ENCODE data around the gene ZFYVE1.
"Not testable (repeated sequence)": the region's sequence is repeated elsewhere in the genome, so short reads cannot be mapped to it uniquely, and the experiment has no call there.

Gene ZFYVE1

DNA sequence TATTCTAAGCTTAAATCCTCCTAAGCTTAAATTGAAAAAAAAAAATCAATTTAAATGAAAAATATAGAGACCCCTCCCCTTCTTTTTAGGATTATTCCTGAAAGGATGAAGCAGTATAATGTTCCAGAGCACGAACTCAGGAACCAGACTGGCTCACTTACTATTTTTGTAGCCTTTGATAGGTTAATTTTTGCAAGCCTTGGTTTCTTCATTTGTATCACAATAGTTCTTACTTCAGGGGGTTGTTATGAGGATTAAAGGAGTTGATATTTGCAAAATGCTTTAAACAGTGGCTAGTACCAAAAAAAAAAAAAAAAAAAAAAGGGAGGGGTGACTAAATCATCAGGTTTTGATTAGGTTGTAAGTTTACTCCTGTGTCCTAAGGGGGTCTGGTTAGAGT, 28.3 kb upstream of the ZFYVE1 start:
- H3K27ac Mint-ChIP-seq, result no peak overlapping the region
- DNase-seq, result no peak
- H3K27me3 Mint-ChIP-seq (ENCODE audit: low read depth, poor library complexity), result peaks cover 8% of the 10 kb centered on the region
- H3K4me3 Mint-ChIP-seq, result no peak overlapping the region
- H3K36me3 Mint-ChIP-seq (ENCODE audit: low read depth), result peaks cover 4% of the 10 kb centered on the region
- H3K9me3 Mint-ChIP-seq, result no peaks in the 10 kb centered on the region
- TF ChIP-seq, protein P1, sequence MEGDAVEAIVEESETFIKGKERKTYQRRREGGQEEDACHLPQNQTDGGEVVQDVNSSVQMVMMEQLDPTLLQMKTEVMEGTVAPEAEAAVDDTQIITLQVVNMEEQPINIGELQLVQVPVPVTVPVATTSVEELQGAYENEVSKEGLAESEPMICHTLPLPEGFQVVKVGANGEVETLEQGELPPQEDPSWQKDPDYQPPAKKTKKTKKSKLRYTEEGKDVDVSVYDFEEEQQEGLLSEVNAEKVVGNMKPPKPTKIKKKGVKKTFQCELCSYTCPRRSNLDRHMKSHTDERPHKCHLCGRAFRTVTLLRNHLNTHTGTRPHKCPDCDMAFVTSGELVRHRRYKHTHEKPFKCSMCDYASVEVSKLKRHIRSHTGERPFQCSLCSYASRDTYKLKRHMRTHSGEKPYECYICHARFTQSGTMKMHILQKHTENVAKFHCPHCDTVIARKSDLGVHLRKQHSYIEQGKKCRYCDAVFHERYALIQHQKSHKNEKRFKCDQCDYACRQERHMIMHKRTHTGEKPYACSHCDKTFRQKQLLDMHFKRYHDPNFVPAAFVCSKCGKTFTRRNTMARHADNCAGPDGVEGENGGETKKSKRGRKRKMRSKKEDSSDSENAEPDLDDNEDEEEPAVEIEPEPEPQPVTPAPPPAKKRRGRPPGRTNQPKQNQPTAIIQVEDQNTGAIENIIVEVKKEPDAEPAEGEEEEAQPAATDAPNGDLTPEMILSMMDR (IDR thresholded peaks at IDR 0.05), result no peak
- H3K4me1 Mint-ChIP-seq, result peaks cover 7% of the 10 kb centered on the region

DNA sequence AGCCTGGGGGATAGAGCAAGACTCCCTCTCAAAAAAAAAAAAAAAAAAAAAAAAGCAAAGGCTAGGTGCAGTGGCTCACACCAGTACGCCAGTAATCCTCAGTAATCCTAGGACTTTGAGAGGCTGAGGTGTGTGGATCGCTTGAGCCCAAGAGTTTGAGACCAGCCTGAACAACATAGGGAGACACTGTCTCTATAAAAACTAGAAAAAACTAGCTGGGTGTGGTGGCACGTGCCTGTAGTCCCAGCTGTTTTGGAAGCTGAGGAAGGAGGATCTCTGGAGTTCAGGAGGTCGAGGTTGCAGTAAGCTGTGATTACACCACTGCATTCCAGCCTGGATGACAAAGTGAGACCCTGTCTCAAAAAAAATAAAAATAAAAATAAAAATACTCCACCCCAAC, 22.5 kb upstream of the ZFYVE1 start:
- Mint-ChIP-seq H3K9me3 (no peaks in the 10 kb centered on the region), H3K4me1 (no peaks in the 10 kb centered on the region), H3K27ac (no peak overlapping the region), H3K27me3 (ENCODE audit: low read depth, poor library complexity) (peaks cover 11% of the 10 kb centered on the region), H3K4me3 (no peak overlapping the region), H3K36me3 (ENCODE audit: low read depth) (no peaks in the 10 kb centered on the region)
- no peak for DNase-seq
- TF ChIP-seq, protein P1 (IDR thresholded peaks at IDR 0.05), result no peak

- H3K4me3 Mint-ChIP-seq, result no peak overlapping the region
- no peak overlapping the region for H3K27ac Mint-ChIP-seq
- TF ChIP-seq, protein P1 (IDR thresholded peaks at IDR 0.05), result no peak
- peaks cover 9% of the 10 kb centered on the region for H3K27me3 Mint-ChIP-seq (ENCODE audit: low read depth, poor library complexity)
- H3K9me3 Mint-ChIP-seq, result no peaks in the 10 kb centered on the region
- no peaks in the 10 kb centered on the region for H3K36me3 Mint-ChIP-seq (ENCODE audit: low read depth)
- H3K4me1 Mint-ChIP-seq, result no peaks in the 10 kb centered on the region
- DNase-seq, result no peak
These were observed 20.9 kb upstream of the ZFYVE1 start for GRCh38 chr14:73047808-73048207.

DNA sequence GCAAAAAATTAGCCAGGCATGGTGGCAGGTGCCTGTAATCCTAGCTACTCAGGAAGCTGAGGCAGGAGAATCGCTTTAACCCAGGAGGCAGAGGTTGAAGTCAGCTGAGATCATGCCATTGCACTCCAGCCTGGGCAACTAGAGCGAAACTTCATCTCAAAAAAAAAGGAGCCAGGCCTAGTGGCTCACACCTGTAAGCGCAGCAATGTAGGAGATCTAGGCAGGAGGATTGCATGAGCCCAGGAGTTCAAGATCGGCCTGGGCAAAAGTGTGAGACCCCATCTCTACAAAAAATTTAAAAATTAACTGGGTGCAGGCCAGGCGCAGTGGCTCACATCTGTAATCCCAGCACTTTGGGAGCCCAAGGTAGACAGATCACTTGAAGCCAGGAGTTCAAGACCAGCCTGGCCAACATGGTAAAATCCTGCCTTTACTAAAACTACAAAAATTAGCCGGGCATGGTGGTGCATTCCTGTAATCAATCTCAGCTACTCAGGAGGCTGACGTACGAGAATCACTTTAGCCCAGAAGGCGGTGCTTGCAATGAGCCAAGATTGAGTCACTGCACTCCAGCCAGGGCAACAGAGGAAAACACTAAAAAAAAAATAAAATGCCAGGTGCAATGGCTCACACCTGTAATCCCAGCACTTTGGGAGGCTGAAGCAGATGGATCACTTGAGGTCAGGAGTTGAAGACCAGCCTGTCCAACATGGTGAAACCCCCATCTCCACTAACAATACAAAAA, 10.0 kb upstream of the ZFYVE1 start:
- H3K9me3 Mint-ChIP-seq; H3K4me3 Mint-ChIP-seq; H3K4me1 Mint-ChIP-seq; H3K27me3 Mint-ChIP-seq (ENCODE audit: low read depth, poor library complexity); DNase-seq; H3K36me3 Mint-ChIP-seq (ENCODE audit: low read depth); H3K27ac Mint-ChIP-seq: not testable (repeated sequence)

DNA sequence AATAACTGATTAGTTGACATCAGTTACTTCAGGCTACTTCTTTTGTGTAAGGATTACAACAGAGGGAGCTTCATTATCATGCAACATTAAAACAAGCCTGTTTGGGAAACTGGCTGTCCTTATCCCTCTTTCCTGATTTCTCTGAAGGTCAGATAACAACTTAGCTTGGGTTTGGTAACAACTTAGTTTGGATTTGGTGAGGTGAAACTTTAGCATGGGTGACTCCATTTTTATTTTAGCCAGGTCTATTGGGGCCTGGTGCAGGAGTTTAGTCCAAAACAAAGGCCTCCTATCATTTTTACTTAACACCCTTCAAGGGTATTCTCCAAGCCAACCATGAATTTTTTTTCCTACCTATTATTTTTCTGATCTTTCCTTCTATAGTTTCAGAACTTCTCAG, 1.1 kb upstream of the ZFYVE1 start:
- TF ChIP-seq, protein P1 (IDR thresholded peaks at IDR 0.05), result no peak
- Mint-ChIP-seq H3K4me1 (peaks cover 39% of the 10 kb centered on the region), H3K36me3 (ENCODE audit: low read depth) (peaks cover 14% of the 10 kb centered on the region), H3K4me3 (peak overlapping the region; percentile 95), H3K27me3 (ENCODE audit: low read depth, poor library complexity) (no peaks in the 10 kb centered on the region), H3K9me3 (no peaks in the 10 kb centered on the region), H3K27ac (no peak overlapping the region)
- DNase-seq, result no peak

GRCh38 chr14:73027546-73027945, 640 bp upstream of the ZFYVE1 start:
- TF ChIP-seq, protein P1 (IDR thresholded peaks at IDR 0.05), result no peak
- peaks cover 43% of the 10 kb centered on the region for H3K4me1 Mint-ChIP-seq
- no peak overlapping the region for H3K27ac Mint-ChIP-seq
- DNase-seq, result no peak
- no peaks in the 10 kb centered on the region for H3K9me3 Mint-ChIP-seq
- H3K27me3 Mint-ChIP-seq (ENCODE audit: low read depth, poor library complexity), result no peaks in the 10 kb centered on the region
- peak overlapping the region; percentile 95 for H3K4me3 Mint-ChIP-seq
- peaks cover 17% of the 10 kb centered on the region for H3K36me3 Mint-ChIP-seq (ENCODE audit: low read depth)

Measured in nephron progenitor cell (in vitro differentiated cells).